Loucy (cell line): Measurements from ENCODE around the gene VASH2.

Experiments
- H2AFZ ChIP-seq: fragments of 200-600 bp; sonication (generic); 2 replicates; pipeline ENCODE4 v1.6.0; 2016; ENCODE audit warnings: antibody characterized with exemption, mild to moderate bottlenecking, low read length, moderate library complexity
- H3F3A ChIP-seq: fragments of 200-600 bp; 2 replicates; pipeline ENCODE4 v1.6.0; 2016; ENCODE audit warnings: antibody characterized with exemption, low read depth, mild to moderate bottlenecking
- H3K27me3 ChIP-seq: fragments of 200-600 bp; sonication (generic); 2 replicates; pipeline ENCODE4 v1.6.1; 2014; ENCODE audit warnings: low read length, mild to moderate bottlenecking; ENCODE audit not compliant: insufficient read depth, poor library complexity, severe bottlenecking
- H3K36me3 ChIP-seq: fragments of 200-600 bp; sonication (generic); 2 replicates; pipeline ENCODE4 v1.6.1; 2016; ENCODE audit warnings: low read length; ENCODE audit not compliant: insufficient read depth
- H3K4me1 ChIP-seq: fragments of 200-600 bp; sonication (generic); 2 replicates; pipeline ENCODE4 v1.5.1; 2014; ENCODE audit warnings: low read length, mild to moderate bottlenecking; ENCODE audit not compliant: insufficient read depth, poor library complexity, severe bottlenecking
- H3K4me2 ChIP-seq: fragments of 200-600 bp; sonication (generic); 2 replicates; pipeline ENCODE4 v1.6.0; 2014; ENCODE audit warnings: antibody characterized with exemption, low read length, low read depth, mild to moderate bottlenecking; ENCODE audit not compliant: poor library complexity, severe bottlenecking
- H3K4me3 ChIP-seq: fragments of 200-600 bp; sonication (generic); 2 replicates; pipeline ENCODE4 v1.5.1; 2014; ENCODE audit warnings: low read length, mild to moderate bottlenecking, mixed read lengths; ENCODE audit not compliant: poor library complexity, severe bottlenecking
- H3K79me2 ChIP-seq: fragments of 200-600 bp; sonication (generic); 2 replicates; pipeline ENCODE4 v1.6.1; 2014; ENCODE audit warnings: low read length; ENCODE audit not compliant: insufficient read depth
- H3K9ac ChIP-seq: fragments of 200-600 bp; sonication (generic); 2 replicates; pipeline ENCODE4 v1.6.0; 2014; ENCODE audit warnings: mild to moderate bottlenecking, low read depth, low read length, moderate library complexity; ENCODE audit not compliant: poor library complexity, severe bottlenecking
- H3K9me2 ChIP-seq: fragments of 200-600 bp; sonication (generic); replicated peaks from 2 replicates; pipeline ENCODE4 v1.6.1; 2016; ENCODE audit warnings: low read depth, low read length, mixed read lengths
- H3K9me3 ChIP-seq: fragments of 200-600 bp; sonication (generic); 2 replicates; pipeline ENCODE4 v1.6.1; 2014; ENCODE audit warnings: mild to moderate bottlenecking, antibody characterized with exemption, low read length, low read depth; ENCODE audit not compliant: insufficient read depth
- H4K20me1 ChIP-seq: fragments of 200-600 bp; sonication (generic); 2 replicates; pipeline ENCODE4 v1.6.0; 2014; ENCODE audit warnings: antibody characterized with exemption, low read length, mild to moderate bottlenecking; ENCODE audit not compliant: insufficient read depth, poor library complexity, severe bottlenecking
- EZH2phosphoT487 ChIP-seq: fragments of 200-600 bp; IDR thresholded peaks from 2 replicates; pipeline ENCODE4 v1.6.1; 2018; ENCODE audit warnings: antibody characterized with exemption, mild to moderate bottlenecking, moderate library complexity, borderline replicate concordance
- TF ChIP-seq, protein P1 (sequence below): fragments of 200-600 bp; sonication (generic); conservative IDR thresholded peaks from 2 replicates; pipeline ENCODE4 v1.5.1; 2014; ENCODE audit warnings: mild to moderate bottlenecking, antibody characterized with exemption, low read length

Gene VASH2

GRCh38 chr1:212933815-212934471 lies 16.4 kb upstream of the VASH2 start:
- Histone ChIP-seq H3K4me2 (no peak overlapping the region), H3K9ac (no peak overlapping the region)

DNA sequence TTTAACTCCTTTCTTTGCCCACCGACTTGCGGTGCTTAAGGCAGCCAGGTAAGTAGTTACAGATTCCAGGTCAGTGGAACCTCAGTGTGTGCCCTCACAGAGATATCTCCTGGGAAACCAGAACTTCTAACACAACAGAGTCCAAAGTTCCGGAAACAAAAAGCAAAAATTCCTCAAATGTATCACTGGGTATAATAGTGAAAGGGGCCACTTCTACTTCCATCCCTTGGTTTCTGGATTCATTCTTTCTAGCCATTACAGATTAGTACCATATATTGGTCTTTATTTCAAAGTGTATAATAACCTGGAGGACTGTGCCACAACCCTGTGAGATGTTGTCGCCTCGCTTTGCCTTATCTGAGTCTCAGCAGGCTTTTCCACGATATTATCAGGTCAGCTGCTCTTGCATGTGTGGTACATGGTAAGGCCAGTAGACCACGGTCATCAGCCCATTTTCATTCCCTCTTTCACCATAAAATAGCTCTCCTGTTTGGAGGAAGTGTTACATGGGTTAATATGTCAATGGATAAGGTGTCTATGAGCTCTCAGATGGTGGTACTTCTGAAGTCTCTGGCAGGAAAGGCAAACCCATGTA lies 14.9 kb upstream of the VASH2 start:
- TF ChIP-seq EZH2phosphoT487: no peak
- TF ChIP-seq, protein P1, sequence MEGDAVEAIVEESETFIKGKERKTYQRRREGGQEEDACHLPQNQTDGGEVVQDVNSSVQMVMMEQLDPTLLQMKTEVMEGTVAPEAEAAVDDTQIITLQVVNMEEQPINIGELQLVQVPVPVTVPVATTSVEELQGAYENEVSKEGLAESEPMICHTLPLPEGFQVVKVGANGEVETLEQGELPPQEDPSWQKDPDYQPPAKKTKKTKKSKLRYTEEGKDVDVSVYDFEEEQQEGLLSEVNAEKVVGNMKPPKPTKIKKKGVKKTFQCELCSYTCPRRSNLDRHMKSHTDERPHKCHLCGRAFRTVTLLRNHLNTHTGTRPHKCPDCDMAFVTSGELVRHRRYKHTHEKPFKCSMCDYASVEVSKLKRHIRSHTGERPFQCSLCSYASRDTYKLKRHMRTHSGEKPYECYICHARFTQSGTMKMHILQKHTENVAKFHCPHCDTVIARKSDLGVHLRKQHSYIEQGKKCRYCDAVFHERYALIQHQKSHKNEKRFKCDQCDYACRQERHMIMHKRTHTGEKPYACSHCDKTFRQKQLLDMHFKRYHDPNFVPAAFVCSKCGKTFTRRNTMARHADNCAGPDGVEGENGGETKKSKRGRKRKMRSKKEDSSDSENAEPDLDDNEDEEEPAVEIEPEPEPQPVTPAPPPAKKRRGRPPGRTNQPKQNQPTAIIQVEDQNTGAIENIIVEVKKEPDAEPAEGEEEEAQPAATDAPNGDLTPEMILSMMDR: no peak
- peaks cover 9% of the 10 kb centered on the region for H3K4me1 ChIP-seq

More at GRCh38 chr1:212933815-212934471, 16.4 kb upstream of the VASH2 start:
- peaks cover 9% of the 10 kb centered on the region for H3K4me1 ChIP-seq
- H4K20me1 ChIP-seq: no peaks in the 10 kb centered on the region
- H3K36me3 ChIP-seq: no peaks in the 10 kb centered on the region
- H3K4me3 ChIP-seq: no peak overlapping the region
- H3K27me3 ChIP-seq: no peaks in the 10 kb centered on the region
- no peak overlapping the region for H2AFZ ChIP-seq
- no peaks in the 10 kb centered on the region for H3K9me3 ChIP-seq
- no peaks in the 10 kb centered on the region for H3K9me2 ChIP-seq
- TF ChIP-seq EZH2phosphoT487: no peak
- TF ChIP-seq, protein P1: no peak
- no peaks in the 10 kb centered on the region for H3F3A ChIP-seq
- no peaks in the 10 kb centered on the region for H3K79me2 ChIP-seq

DNA sequence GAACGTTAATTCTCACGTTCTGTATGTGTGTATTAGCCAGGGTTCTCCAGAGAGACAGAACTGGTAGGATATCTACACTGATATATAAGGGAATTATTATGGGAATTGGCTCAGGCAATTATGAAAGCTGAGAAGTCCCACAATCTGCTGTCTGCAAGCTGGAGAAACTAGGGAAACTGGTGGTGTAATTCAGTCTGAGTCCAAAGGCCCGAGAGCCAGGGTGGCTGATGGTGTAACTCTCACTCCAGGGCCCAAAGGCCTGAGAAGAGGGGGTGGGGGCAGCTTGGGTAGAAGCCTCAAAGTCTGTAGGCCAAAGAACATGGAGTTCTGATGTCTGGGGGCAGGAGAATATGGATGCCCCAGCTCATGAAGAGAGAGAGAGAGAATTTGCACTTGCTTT lies 13.3 kb upstream of the VASH2 start:
- no peaks in the 10 kb centered on the region for H3K27me3 ChIP-seq
- H3K9ac ChIP-seq: no peak overlapping the region
- H3K4me2 ChIP-seq: no peak overlapping the region
- peaks cover 9% of the 10 kb centered on the region for H3K4me1 ChIP-seq
- TF ChIP-seq, protein P1: no peak
- no peak for TF ChIP-seq EZH2phosphoT487
- no peaks in the 10 kb centered on the region for H3K9me3 ChIP-seq
- H4K20me1 ChIP-seq: no peaks in the 10 kb centered on the region
- H3K79me2 ChIP-seq: no peaks in the 10 kb centered on the region
- H2AFZ ChIP-seq: no peak overlapping the region
- no peak overlapping the region for H3K4me3 ChIP-seq
- no peaks in the 10 kb centered on the region for H3F3A ChIP-seq
- H3K36me3 ChIP-seq: no peaks in the 10 kb centered on the region
- H3K9me2 ChIP-seq: no peaks in the 10 kb centered on the region

More for the DNA sequence above, 14.9 kb upstream of the VASH2 start:
- Histone ChIP-seq H3K79me2 (no peaks in the 10 kb centered on the region), H3K9me2 (no peaks in the 10 kb centered on the region), H2AFZ (no peak overlapping the region), H3K36me3 (no peaks in the 10 kb centered on the region), H3K9ac (no peak overlapping the region), H3K9me3 (no peaks in the 10 kb centered on the region), H3F3A (no peaks in the 10 kb centered on the region), H3K4me3 (no peak overlapping the region), H4K20me1 (no peaks in the 10 kb centered on the region), H3K4me2 (no peak overlapping the region), H3K27me3 (no peaks in the 10 kb centered on the region)
